Neural cell (in vitro differentiated cells): ENCODE results near the gene SEBOX. TPM values are rescaled to one million over a fixed set of nuclear protein-coding genes. Genes with fewer than 3 reads are reported as not detected.

Experiments used
- H2AFZ ChIP-seq: fragments of 200-600, 300-800 bp; sonication (generic), shearing (Covaris generic); 2 replicates; pipeline ENCODE4 v1.6.0; 2014; ENCODE audit warnings: low read depth, mild to moderate bottlenecking, antibody characterized with exemption, low read length, moderate library complexity
- H3F3A ChIP-seq: fragments of 200-600 bp; shearing (Covaris generic); 2 replicates; pipeline ENCODE4 v1.6.1; 2016; ENCODE audit warnings: mild to moderate bottlenecking, moderate library complexity, mixed read lengths, antibody characterized with exemption, low read length; ENCODE audit not compliant: insufficient read depth, poor library complexity, severe bottlenecking
- H3K27ac ChIP-seq: fragments of 200-600, 300-800 bp; sonication (generic), shearing (Covaris generic); 2 replicates; pipeline ENCODE4 v1.5.1; 2014; ENCODE audit warnings: mild to moderate bottlenecking, low read length, moderate library complexity
- H3K27me3 ChIP-seq: fragments of 300-800, 200-600 bp; sonication (generic), shearing (Covaris generic); 2 replicates; pipeline ENCODE4 v1.6.0; 2014; ENCODE audit warnings: mild to moderate bottlenecking, low read depth, low read length, moderate library complexity; ENCODE audit not compliant: insufficient read depth
- H3K36me3 ChIP-seq: fragments of 300-800, 200-600 bp; sonication (generic), shearing (Covaris generic); 2 replicates; pipeline ENCODE4 v1.5.1; 2014; ENCODE audit warnings: mild to moderate bottlenecking, antibody characterized with exemption, low read length, moderate library complexity; ENCODE audit not compliant: insufficient read depth
- H3K4me2 ChIP-seq: fragments of 300-800, 200-600 bp; sonication (generic), shearing (Covaris generic); 2 replicates; pipeline ENCODE4 v1.6.0; 2014; ENCODE audit warnings: mild to moderate bottlenecking, low read length
- H3K4me3 ChIP-seq: fragments of 300-800, 200-600 bp; sonication (generic), shearing (Covaris generic); 2 replicates; pipeline ENCODE4 v1.5.1; 2014; ENCODE audit warnings: mild to moderate bottlenecking, low read length, moderate library complexity
- H3K79me2 ChIP-seq: fragments of 200-600 bp; shearing (Covaris generic); replicated peaks from 2 replicates; pipeline ENCODE4 v1.6.0; 2014; ENCODE audit warnings: mild to moderate bottlenecking, low read length, moderate library complexity; ENCODE audit not compliant: insufficient read depth
- H3K9ac ChIP-seq: fragments of 300-800, 200-600 bp; sonication (generic), shearing (Covaris generic); 2 replicates; pipeline ENCODE4 v1.6.1; 2016; ENCODE audit warnings: mild to moderate bottlenecking, low read length, mixed read lengths
- H3K9me2 ChIP-seq: fragments of 200-600 bp; shearing (Covaris generic); 2 replicates; pipeline ENCODE4 v1.6.1; 2016; ENCODE audit warnings: mild to moderate bottlenecking, low read length, mixed read lengths; ENCODE audit not compliant: insufficient read depth
- H3K9me3 ChIP-seq: fragments of 200-600, 300-800 bp; sonication (generic), shearing (Covaris generic); 2 replicates; pipeline ENCODE4 v1.6.1; 2016; ENCODE audit warnings: mild to moderate bottlenecking, mixed run types, low read length, moderate library complexity, mixed read lengths
- H4K20me1 ChIP-seq: fragments of 200-600 bp; shearing (Covaris generic); 2 replicates; pipeline ENCODE4 v1.6.1; 2016; ENCODE audit warnings: mild to moderate bottlenecking, mixed run types; ENCODE audit not compliant: insufficient read depth
- EP300 ChIP-seq: fragments of 450-650 bp; conservative IDR thresholded peaks from 2 replicates; pipeline ENCODE4 v1.6.1; 2014; ENCODE audit warnings: antibody characterized with exemption, mild to moderate bottlenecking, moderate library complexity; ENCODE audit not compliant: poor library complexity, severe bottlenecking
- EZH2 ChIP-seq: fragments of 200-600, 300-800 bp; shearing (Covaris generic), sonication (generic); IDR thresholded peaks from 2 replicates; pipeline ENCODE4 v1.6.1; 2014; ENCODE audit warnings: antibody characterized with exemption, low read length, borderline replicate concordance, mild to moderate bottlenecking; ENCODE audit not compliant: insufficient read depth, poor library complexity, severe bottlenecking
- MXI1 ChIP-seq: fragments of 450-650 bp; conservative IDR thresholded peaks from 2 replicates; pipeline ENCODE4 v1.6.1; 2014; ENCODE audit warnings: antibody characterized with exemption, mild to moderate bottlenecking; ENCODE audit not compliant: poor library complexity, severe bottlenecking
- POLR2AphosphoS5 ChIP-seq: IDR thresholded peaks from 2 replicates; pipeline ENCODE4 v1.6.1; 2012
- RAD21 ChIP-seq: fragments of 450-650 bp; conservative IDR thresholded peaks from 2 replicates; pipeline ENCODE4 v1.6.1; 2014; ENCODE audit warnings: antibody characterized with exemption, mild to moderate bottlenecking, moderate library complexity
- REST ChIP-seq: IDR thresholded peaks from 2 replicates; pipeline ENCODE4 v1.6.1; 2012; ENCODE audit warnings: borderline replicate concordance
- SMC3 ChIP-seq: fragments of 450-650 bp; conservative IDR thresholded peaks from 2 replicates; pipeline ENCODE4 v1.6.1; 2014; ENCODE audit warnings: antibody characterized with exemption, mild to moderate bottlenecking, moderate library complexity; ENCODE audit not compliant: poor library complexity
- TAF1 ChIP-seq: IDR thresholded peaks from 2 replicates; pipeline ENCODE4 v1.6.1; 2012; ENCODE audit warnings: low read depth
- polyA plus RNA-seq: library from polyadenylated mRNA; depleted of rRNA; stranded (reverse); fragments of >200 nt; gene quantifications from 2 replicates; pipeline ENCODE4 v1.2.3, GENCODE V29; 2014
- TF ChIP-seq, protein P1 (sequence below): fragments of 450-650 bp; IDR thresholded peaks from 2 replicates; pipeline ENCODE4 v1.5.1; 2014; ENCODE audit warnings: antibody characterized with exemption, mild to moderate bottlenecking, moderate library complexity; ENCODE audit not compliant: poor library complexity, severe bottlenecking

SEBOX gene
- polyA plus RNA-seq, 1 donor from 2014 or later, result not detected

GRCh38 chr17:28345419-28346198 is 19.4 kb downstream of the SEBOX start:
- Histone ChIP-seq H4K20me1 (no peaks in the 10 kb centered on the region), H3K4me3 (no peak overlapping the region), H3K9me3 (no peaks in the 10 kb centered on the region), H3F3A (no peaks in the 10 kb centered on the region), H3K9me2 (no peaks in the 10 kb centered on the region), H2AFZ (no peak overlapping the region), H3K4me2 (no peak overlapping the region), H3K27me3 (no peaks in the 10 kb centered on the region), H3K36me3 (peaks cover 13% of the 10 kb centered on the region), H3K9ac (no peak overlapping the region), H3K27ac (no peak overlapping the region), H3K79me2 (no peaks in the 10 kb centered on the region)
- TF ChIP-seq TAF1, result no peak

DNA sequence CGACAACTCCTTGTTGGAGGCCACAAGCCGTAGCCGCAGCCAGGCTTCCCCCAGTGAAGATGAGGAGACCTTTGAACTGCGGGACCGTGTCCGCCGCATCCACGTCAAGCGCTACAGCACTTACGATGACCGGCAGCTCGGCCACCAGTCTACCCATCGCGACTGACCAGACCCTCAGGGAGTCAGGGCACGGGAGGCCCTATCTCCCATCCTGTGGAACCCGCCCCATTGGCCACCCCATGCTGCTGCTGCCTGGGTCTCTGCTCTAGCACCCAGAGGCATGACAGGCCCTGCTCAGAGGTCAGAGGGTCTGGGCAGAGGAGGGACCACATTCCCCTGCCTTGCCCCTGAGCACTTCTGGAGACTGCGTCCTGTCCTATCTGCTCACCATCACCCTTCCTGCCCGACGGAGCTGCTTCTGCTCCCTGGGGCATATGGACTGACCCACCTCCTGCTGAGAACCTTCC is 20.5 kb downstream of the SEBOX start:
- Histone ChIP-seq H4K20me1 (no peaks in the 10 kb centered on the region), H3K9me2 (no peaks in the 10 kb centered on the region), H3K27ac (no peak overlapping the region), H2AFZ (no peak overlapping the region), H3F3A (no peaks in the 10 kb centered on the region), H3K79me2 (peaks cover 2% of the 10 kb centered on the region), H3K9ac (no peak overlapping the region), H3K4me2 (no peak overlapping the region), H3K9me3 (no peaks in the 10 kb centered on the region), H3K4me3 (no peak overlapping the region), H3K36me3 (peaks cover 13% of the 10 kb centered on the region), H3K27me3 (no peaks in the 10 kb centered on the region)
- TF ChIP-seq POLR2AphosphoS5 (no peak), EZH2 (no peak), RAD21 (no peak), SMC3 (no peak), EP300 (no peak), REST (no peak), MXI1 (no peak), TAF1 (no peak)
- TF ChIP-seq, protein P1, sequence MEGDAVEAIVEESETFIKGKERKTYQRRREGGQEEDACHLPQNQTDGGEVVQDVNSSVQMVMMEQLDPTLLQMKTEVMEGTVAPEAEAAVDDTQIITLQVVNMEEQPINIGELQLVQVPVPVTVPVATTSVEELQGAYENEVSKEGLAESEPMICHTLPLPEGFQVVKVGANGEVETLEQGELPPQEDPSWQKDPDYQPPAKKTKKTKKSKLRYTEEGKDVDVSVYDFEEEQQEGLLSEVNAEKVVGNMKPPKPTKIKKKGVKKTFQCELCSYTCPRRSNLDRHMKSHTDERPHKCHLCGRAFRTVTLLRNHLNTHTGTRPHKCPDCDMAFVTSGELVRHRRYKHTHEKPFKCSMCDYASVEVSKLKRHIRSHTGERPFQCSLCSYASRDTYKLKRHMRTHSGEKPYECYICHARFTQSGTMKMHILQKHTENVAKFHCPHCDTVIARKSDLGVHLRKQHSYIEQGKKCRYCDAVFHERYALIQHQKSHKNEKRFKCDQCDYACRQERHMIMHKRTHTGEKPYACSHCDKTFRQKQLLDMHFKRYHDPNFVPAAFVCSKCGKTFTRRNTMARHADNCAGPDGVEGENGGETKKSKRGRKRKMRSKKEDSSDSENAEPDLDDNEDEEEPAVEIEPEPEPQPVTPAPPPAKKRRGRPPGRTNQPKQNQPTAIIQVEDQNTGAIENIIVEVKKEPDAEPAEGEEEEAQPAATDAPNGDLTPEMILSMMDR, result no peak
